CD4-positive, alpha-beta T cell treated with Interleukin-21 for 1 hour (primary cell): ENCODE results near the gene THOC7.

Source experiments
- DNase-seq: peaks from one replicate; pipeline ENCODE4 v3.0.0-alpha.2; 2020

The THOC7 gene

GRCh38 chr3:63863150-63864007 is at the start of gene THOC7, which contains the start of gene ATXN7:
Gene THOC7 (minus strand): TSS chr3:63863805. CDS start chr3:63863790, 15 bp downstream.
Gene ATXN7 (plus strand): TSS chr3:63863867. CDS start chr3:63912599, 48,732 bp downstream.
- DNase-seq = peak; percentile 75

GRCh38 chr3:63912768-63913588 is 49.4 kb upstream of the THOC7 start:
- DNase-seq = peak; percentile 68

- peak; percentile 89 for DNase-seq
These were observed 48.5 kb upstream of the THOC7 start, which contains the start of gene SCAANT1 for GRCh38 chr3:63911873-63912767. Gene SCAANT1 (minus strand): TSS chr3:63912383.

- DNase-seq = no peak
These were observed 47.9 kb upstream of the THOC7 start for GRCh38 chr3:63911509-63911872.

GRCh38 chr3:63910891-63911290 is 47.3 kb upstream of the THOC7 start:
- DNase-seq = peak; percentile 59

GRCh38 chr3:63910001-63910400 is 46.4 kb upstream of the THOC7 start:
- no peak for DNase-seq

- no peak for DNase-seq
These were observed 45.8 kb upstream of the THOC7 start for GRCh38 chr3:63909431-63909830.

GRCh38 chr3:63908776-63909175 is 45.2 kb upstream of the THOC7 start:
- no peak for DNase-seq

- DNase-seq = no peak
These were observed 44.6 kb upstream of the THOC7 start for GRCh38 chr3:63908081-63908736.

- no peak for DNase-seq
These were observed 42.4 kb upstream of the THOC7 start for GRCh38 chr3:63905731-63906620.

- no peak for DNase-seq
These were observed 36.9 kb upstream of the THOC7 start for GRCh38 chr3:63900459-63900858.

- no peak for DNase-seq
These were observed 36.4 kb upstream of the THOC7 start for GRCh38 chr3:63900010-63900409.

GRCh38 chr3:63896332-63897030 is 32.9 kb upstream of the THOC7 start:
- DNase-seq = no peak

- no peak for DNase-seq
These were observed 32.0 kb upstream of the THOC7 start for GRCh38 chr3:63895422-63896189.

- no peak for DNase-seq
These were observed 29.3 kb upstream of the THOC7 start for GRCh38 chr3:63892773-63893352.

GRCh38 chr3:63891518-63891917 is 27.9 kb upstream of the THOC7 start:
- no peak for DNase-seq

GRCh38 chr3:63886858-63887257 is 23.3 kb upstream of the THOC7 start:
- no peak for DNase-seq

GRCh38 chr3:63880653-63881052 is 17.0 kb upstream of the THOC7 start:
- no peak for DNase-seq

GRCh38 chr3:63878394-63879060 is 14.9 kb upstream of the THOC7 start:
- no peak for DNase-seq
